ENCODE results near the gene HAUS5.

The HAUS5 gene

DNA sequence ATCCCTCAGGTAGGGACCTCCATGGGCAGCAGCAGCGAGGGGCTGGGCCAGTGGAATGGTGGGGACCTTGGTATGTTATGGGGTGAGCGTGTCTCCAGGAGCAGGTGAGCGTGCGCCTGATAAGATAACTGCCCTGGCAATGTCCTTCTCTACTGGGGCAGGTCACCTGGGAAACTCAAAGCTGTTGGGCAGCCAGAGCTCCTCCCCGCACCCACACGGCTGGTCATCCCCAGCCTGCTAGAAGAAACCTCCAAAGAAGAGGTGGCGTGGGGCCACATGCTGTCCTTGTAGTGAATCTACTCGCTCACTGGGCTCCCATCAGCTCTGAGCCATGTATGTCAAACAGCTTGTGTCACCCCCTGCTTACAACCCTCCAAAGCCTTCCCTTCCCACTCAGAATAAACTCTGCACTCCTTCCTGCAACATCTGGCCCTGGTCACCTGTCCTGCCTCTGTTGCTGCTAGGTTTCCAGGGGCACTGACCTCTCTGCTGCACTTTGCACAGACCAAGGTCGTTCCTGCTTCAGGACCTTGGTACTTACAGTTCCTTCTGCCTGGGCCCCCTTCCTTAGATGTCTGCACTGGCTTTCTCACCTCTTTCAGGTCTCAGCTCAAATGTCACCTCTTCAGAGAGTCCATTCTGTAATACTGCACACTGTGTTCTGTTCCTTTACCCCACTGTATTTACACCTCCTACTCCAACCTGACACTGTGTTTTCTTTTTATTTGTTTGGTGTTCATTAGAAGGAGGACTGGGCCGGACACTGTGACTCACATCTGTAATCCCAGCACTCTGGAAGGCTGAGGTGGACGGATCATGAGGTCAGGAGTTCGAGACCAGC, 47.3 kb upstream of the HAUS5 start:
- H3K4me2 ChIP-seq (ENCODE audit: low read length), result no peak overlapping the region
- no peak overlapping the region for H2AFZ ChIP-seq (ENCODE audit: low read depth, low read length)
- no peak for TF ChIP-seq EZH2phosphoT487 (IDR thresholded peaks at IDR 0.05; ENCODE audit: low read depth)
- TF ChIP-seq, protein P1, sequence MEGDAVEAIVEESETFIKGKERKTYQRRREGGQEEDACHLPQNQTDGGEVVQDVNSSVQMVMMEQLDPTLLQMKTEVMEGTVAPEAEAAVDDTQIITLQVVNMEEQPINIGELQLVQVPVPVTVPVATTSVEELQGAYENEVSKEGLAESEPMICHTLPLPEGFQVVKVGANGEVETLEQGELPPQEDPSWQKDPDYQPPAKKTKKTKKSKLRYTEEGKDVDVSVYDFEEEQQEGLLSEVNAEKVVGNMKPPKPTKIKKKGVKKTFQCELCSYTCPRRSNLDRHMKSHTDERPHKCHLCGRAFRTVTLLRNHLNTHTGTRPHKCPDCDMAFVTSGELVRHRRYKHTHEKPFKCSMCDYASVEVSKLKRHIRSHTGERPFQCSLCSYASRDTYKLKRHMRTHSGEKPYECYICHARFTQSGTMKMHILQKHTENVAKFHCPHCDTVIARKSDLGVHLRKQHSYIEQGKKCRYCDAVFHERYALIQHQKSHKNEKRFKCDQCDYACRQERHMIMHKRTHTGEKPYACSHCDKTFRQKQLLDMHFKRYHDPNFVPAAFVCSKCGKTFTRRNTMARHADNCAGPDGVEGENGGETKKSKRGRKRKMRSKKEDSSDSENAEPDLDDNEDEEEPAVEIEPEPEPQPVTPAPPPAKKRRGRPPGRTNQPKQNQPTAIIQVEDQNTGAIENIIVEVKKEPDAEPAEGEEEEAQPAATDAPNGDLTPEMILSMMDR (IDR thresholded peaks at IDR 0.05; ENCODE audit: low read depth, low read length), result no peak
- H3K27ac ChIP-seq (ENCODE audit: low read length), result no peak overlapping the region
- H3K36me3 ChIP-seq (replicated peaks; ENCODE audit: low read depth, low read length), result no peaks in the 10 kb centered on the region
- no peaks in the 10 kb centered on the region for H3K4me1 ChIP-seq (ENCODE audit: low read length)
- no peak overlapping the region for H3K4me3 ChIP-seq (ENCODE audit: low read length)
- no peak overlapping the region for H3K9ac ChIP-seq (ENCODE audit: low read length)
- H4K20me1 ChIP-seq (ENCODE audit: insufficient read depth, low read length), result no peaks in the 10 kb centered on the region
- no peaks in the 10 kb centered on the region for H3K79me2 ChIP-seq (ENCODE audit: low read length)
- no peaks in the 10 kb centered on the region for H3K9me3 ChIP-seq (ENCODE audit: insufficient read depth, low read length)
- H3K27me3 ChIP-seq (ENCODE audit: low read depth, low read length), result peaks cover 40% of the 10 kb centered on the region

DNA sequence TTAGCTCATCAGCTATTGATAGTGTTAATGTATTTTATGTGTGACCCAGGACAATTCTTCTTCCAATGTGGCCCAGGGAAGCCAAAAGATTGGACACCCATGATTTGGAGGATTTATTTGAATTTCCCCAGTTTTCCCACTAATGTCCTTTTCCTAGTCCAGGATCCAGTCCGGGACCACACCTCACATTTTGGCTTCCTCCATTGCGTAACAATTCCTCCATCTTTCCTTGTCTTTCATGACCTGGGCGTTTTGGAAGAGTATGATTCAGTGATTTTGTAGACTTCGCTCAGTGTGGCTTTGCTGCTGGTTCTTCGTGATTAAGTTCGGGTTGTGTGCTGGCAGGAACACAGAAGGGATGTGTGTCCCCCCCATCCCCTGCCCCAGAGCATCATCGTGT, 45.8 kb upstream of the HAUS5 start:
- Histone ChIP-seq H3K9me3 (ENCODE audit: insufficient read depth, low read length) (no peaks in the 10 kb centered on the region), H2AFZ (ENCODE audit: low read depth, low read length) (no peak overlapping the region), H3K9ac (ENCODE audit: low read length) (no peak overlapping the region), H3K79me2 (ENCODE audit: low read length) (no peaks in the 10 kb centered on the region), H3K36me3 (replicated peaks; ENCODE audit: low read depth, low read length) (no peaks in the 10 kb centered on the region), H3K27ac (ENCODE audit: low read length) (no peak overlapping the region), H3K4me2 (ENCODE audit: low read length) (no peak overlapping the region), H3K27me3 (ENCODE audit: low read depth, low read length) (peaks cover 43% of the 10 kb centered on the region), H4K20me1 (ENCODE audit: insufficient read depth, low read length) (no peaks in the 10 kb centered on the region), H3K4me1 (ENCODE audit: low read length) (no peaks in the 10 kb centered on the region), H3K4me3 (ENCODE audit: low read length) (no peak overlapping the region)
- no peak for TF ChIP-seq EZH2phosphoT487 (IDR thresholded peaks at IDR 0.05; ENCODE audit: low read depth)
- TF ChIP-seq, protein P1 (IDR thresholded peaks at IDR 0.05; ENCODE audit: low read depth, low read length), result no peak

DNA sequence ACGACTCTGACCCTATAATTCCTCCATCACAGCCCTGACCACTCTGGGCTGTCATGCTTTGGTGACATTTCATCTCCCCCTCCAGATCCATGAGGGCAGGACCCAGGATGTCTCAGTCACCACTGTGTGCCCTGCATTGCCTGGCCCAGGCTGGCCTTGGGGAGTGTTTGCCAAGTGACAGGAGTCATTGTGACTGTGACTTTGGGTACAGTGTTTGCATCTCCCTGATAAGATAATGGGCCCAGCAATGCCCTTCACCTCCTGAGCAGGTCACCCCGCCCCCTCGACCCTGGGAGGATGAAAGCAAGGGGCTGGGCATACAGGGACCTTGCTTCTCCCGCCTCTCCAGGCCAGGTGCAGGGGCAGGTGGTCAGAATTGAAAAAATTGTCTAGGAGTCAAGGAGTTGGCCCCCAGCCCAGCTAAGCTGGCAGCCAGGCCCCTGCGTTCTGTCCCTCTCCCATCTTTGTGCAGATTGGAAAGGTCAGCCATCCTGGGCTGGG, 43.2 kb upstream of the HAUS5 start:
- H3K79me2 ChIP-seq (ENCODE audit: low read length), result no peaks in the 10 kb centered on the region

DNA sequence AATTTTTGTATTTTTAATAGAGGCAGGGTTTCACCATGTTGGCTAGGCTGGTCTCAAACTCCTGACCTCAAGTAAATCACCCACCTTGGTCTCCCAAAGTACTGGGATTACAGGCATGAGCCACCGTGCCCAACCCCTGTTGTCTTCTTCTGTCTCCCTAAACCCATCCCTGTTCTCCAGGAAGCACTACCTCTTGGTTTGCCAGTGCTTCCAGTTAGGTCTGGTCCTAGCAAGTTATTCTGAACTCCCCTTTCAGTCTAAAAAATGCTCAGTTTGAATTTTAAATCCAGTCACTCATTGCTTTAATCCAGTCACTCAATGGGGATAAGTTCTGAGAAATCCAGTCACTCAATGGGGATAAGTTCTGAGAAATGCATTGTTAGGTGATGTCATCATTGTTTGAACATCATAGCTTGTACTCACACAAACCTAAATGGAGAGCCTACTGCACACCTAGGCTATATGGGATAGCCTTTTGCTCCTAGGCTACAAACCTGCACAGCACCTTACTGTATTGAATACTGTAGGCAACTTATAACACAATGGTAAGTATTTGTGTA, 41.0 kb upstream of the HAUS5 start:
- Histone ChIP-seq H3K36me3 (replicated peaks; ENCODE audit: low read depth, low read length) (no peaks in the 10 kb centered on the region), H3K79me2 (ENCODE audit: low read length) (no peaks in the 10 kb centered on the region), H3K27me3 (ENCODE audit: low read depth, low read length) (peaks cover 32% of the 10 kb centered on the region), H4K20me1 (ENCODE audit: insufficient read depth, low read length) (no peaks in the 10 kb centered on the region), H3K9ac (ENCODE audit: low read length) (no peak overlapping the region), H3K4me2 (ENCODE audit: low read length) (no peak overlapping the region), H3K27ac (ENCODE audit: low read length) (no peak overlapping the region), H3K9me3 (ENCODE audit: insufficient read depth, low read length) (peaks cover 7% of the 10 kb centered on the region; the same call in 1 of the 2 replicates), H3K4me3 (ENCODE audit: low read length) (no peak overlapping the region), H3K4me1 (ENCODE audit: low read length) (no peaks in the 10 kb centered on the region), H2AFZ (ENCODE audit: low read depth, low read length) (no peak overlapping the region)
- TF ChIP-seq, protein P1 (IDR thresholded peaks at IDR 0.05; ENCODE audit: low read depth, low read length), result no peak
- TF ChIP-seq EZH2phosphoT487 (IDR thresholded peaks at IDR 0.05; ENCODE audit: low read depth), result no peak

More for the DNA sequence above, 43.2 kb upstream of the HAUS5 start:
- H3K27me3 ChIP-seq (ENCODE audit: low read depth, low read length), result peaks cover 47% of the 10 kb centered on the region
- H3K36me3 ChIP-seq (replicated peaks; ENCODE audit: low read depth, low read length), result no peaks in the 10 kb centered on the region
- H4K20me1 ChIP-seq (ENCODE audit: insufficient read depth, low read length), result no peaks in the 10 kb centered on the region
- no peak overlapping the region for H3K27ac ChIP-seq (ENCODE audit: low read length)
- H3K4me2 ChIP-seq (ENCODE audit: low read length), result no peak overlapping the region
- H3K9ac ChIP-seq (ENCODE audit: low read length), result no peak overlapping the region
- no peak overlapping the region for H2AFZ ChIP-seq (ENCODE audit: low read depth, low read length)
- H3K9me3 ChIP-seq (ENCODE audit: insufficient read depth, low read length), result no peaks in the 10 kb centered on the region
- TF ChIP-seq, protein P1 (IDR thresholded peaks at IDR 0.05; ENCODE audit: low read depth, low read length), result no peak
- no peak for TF ChIP-seq EZH2phosphoT487 (IDR thresholded peaks at IDR 0.05; ENCODE audit: low read depth)
- no peak overlapping the region for H3K4me3 ChIP-seq (ENCODE audit: low read length)
- H3K4me1 ChIP-seq (ENCODE audit: low read length), result no peaks in the 10 kb centered on the region

All from OCI-LY3 (cell line).